Kidney (tissue), 14 donors: ENCODE data around the gene ADCYAP1R1. TPM values are rescaled to one million over a fixed set of nuclear protein-coding genes. Genes with fewer than 3 reads are reported as not detected.
A peak's percentile ranks its signal among the peaks of the same experiment; 100 is the strongest.

Experiments
- DNase-seq, 5 donors: peaks; one replicate each; pipeline ENCODE4 v3.0.0-alpha.2; 2013 to 2020
- FAIRE-seq: peaks from 2 replicates; lab custom pipeline; 2012; peaks lifted over from hg19 to GRCh38; lab: Jason Lieb, UNC
- H3K27ac ChIP-seq, 2 donors: one replicate each; pipeline ENCODE4 v1.7.0; 2013; ENCODE audit warnings: low read depth in 2 of 2, low read length in 2 of 2, inconsistent platforms in 1 of 2
- H3K27me3 ChIP-seq: one replicate; pipeline ENCODE4 v1.7.1; 2013; ENCODE audit warnings: low read length, inconsistent platforms; ENCODE audit not compliant: control insufficient read depth, insufficient read depth
- H3K36me3 ChIP-seq, 3 donors: one replicate each; pipeline versions ENCODE4 v1.7.0 to v1.7.1; 2013; ENCODE audit warnings: low read length in 3 of 3, control low read depth in 1 of 3, inconsistent platforms in 1 of 3; ENCODE audit not compliant: insufficient read depth in 3 of 3, control insufficient read depth in 2 of 3
- H3K4me1 ChIP-seq, 3 donors: one replicate each; pipeline versions ENCODE4 v1.7.0 to v1.7.1; 2013; ENCODE audit warnings: low read length in 3 of 3, inconsistent platforms in 1 of 3, low read depth in 1 of 3; ENCODE audit not compliant: control insufficient read depth in 2 of 3, insufficient read depth in 2 of 3
- H3K4me3 ChIP-seq, 3 donors: one replicate each; pipeline versions ENCODE4 v1.7.0 to v1.8.1; 2013; ENCODE audit warnings: low read length in 3 of 3, control low read depth in 1 of 3, inconsistent platforms in 1 of 3
- H3K9ac ChIP-seq, 3 donors: one replicate each; pipeline versions ENCODE4 v1.7.0 to v1.7.1; 2013; ENCODE audit warnings: low read length in 3 of 3, control low read depth in 1 of 3, inconsistent platforms in 1 of 3
- H3K9me3 ChIP-seq, 3 donors: one replicate each; pipeline versions ENCODE4 v1.7.0 to v1.7.1; 2013; ENCODE audit warnings: low read length in 3 of 3, control low read depth in 1 of 3, inconsistent platforms in 1 of 3; ENCODE audit not compliant: control insufficient read depth in 2 of 3, insufficient read depth in 1 of 3
- intact Hi-C: fragments of 100-400 bp; cut with DNase I; formaldehyde crosslinking; loops from one replicate; pipeline ENCODE4 v1.11.1; 2022
- polyA plus RNA-seq: library from polyadenylated mRNA; stranded (reverse); fragments of 350-450 nt; fragmentation: Illumina TruSeq; extraction: RNeasy Lipid Tissue Mini Kit (QIAGEN cat#74804); gene quantifications from one replicate; pipeline ENCODE4 v1.2.3, GENCODE V29; 2014; ENCODE audit warnings: low read depth, low replicate concordance; ENCODE audit not compliant: insufficient read depth
- total RNA-seq: library from RNA; stranded (reverse); fragmentation: NEBNext Ultra II Directional; extraction: Animal tissue kit (Norgen Biotek cat#: 25700); gene quantifications from one replicate; pipeline ENCODE4 v1.2.1, GENCODE V29; 2021
- TF ChIP-seq, protein P1 (sequence below): IDR thresholded peaks from 3 replicates; pipeline ENCODE4 v1.5.1; 2012; ENCODE audit warnings: mild to moderate bottlenecking, moderate library complexity, borderline replicate concordance; ENCODE audit not compliant: insufficient read depth; ENCODE audit errors: extremely low read depth
- donor health status: control.
- donor health status: control.
- donor health status: control.
- donor health status: control.
- donor health status: control.
- donor health status: DM: yes; HTN: yes; CAD: no.
- donor health status: Normal renal cell carcinoma (clear cell type).

The ADCYAP1R1 gene
- total and polyA plus RNA-seq, 2 donors from 2014 or later, result not detected

GRCh38 chr7:31100871-31101270, 48.8 kb downstream of the ADCYAP1R1 start:
- no peak overlapping the region for H3K4me3 ChIP-seq
- H3K9me3 ChIP-seq, result no peaks in the 10 kb centered on the region
- H3K9ac ChIP-seq, result no peak overlapping the region
- no peaks in the 10 kb centered on the region for H3K36me3 ChIP-seq
- TF ChIP-seq, protein P1, sequence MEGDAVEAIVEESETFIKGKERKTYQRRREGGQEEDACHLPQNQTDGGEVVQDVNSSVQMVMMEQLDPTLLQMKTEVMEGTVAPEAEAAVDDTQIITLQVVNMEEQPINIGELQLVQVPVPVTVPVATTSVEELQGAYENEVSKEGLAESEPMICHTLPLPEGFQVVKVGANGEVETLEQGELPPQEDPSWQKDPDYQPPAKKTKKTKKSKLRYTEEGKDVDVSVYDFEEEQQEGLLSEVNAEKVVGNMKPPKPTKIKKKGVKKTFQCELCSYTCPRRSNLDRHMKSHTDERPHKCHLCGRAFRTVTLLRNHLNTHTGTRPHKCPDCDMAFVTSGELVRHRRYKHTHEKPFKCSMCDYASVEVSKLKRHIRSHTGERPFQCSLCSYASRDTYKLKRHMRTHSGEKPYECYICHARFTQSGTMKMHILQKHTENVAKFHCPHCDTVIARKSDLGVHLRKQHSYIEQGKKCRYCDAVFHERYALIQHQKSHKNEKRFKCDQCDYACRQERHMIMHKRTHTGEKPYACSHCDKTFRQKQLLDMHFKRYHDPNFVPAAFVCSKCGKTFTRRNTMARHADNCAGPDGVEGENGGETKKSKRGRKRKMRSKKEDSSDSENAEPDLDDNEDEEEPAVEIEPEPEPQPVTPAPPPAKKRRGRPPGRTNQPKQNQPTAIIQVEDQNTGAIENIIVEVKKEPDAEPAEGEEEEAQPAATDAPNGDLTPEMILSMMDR, result no peak
- DNase-seq (peak in 1 of 5 donors; percentile 7), FAIRE-seq (no peak)
- intact Hi-C loops, result no loop called here
- no peaks in the 10 kb centered on the region for H3K27me3 ChIP-seq
- no peaks in the 10 kb centered on the region for H3K4me1 ChIP-seq
- no peak overlapping the region for H3K27ac ChIP-seq

DNA sequence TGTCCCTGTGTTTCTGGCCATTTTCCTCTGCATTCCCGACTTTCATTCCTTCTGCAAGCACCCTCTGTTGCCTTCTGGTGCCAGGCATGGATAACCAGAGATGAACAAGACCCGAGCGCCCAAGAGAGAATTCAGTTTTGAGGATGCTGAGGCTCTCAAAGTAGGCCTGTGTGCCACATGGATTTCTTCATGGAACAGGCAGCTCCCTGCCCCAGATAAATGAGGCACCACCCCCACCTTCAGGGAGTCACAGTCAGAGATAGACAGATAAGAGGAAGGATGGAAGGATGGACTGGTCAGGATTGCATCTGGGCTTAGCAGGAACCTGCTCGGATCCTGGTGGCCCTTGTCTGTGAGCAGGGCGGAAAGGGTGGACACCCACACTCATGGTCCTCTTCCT, 49.4 kb downstream of the ADCYAP1R1 start:
- Histone ChIP-seq H3K36me3 (no peaks in the 10 kb centered on the region), H3K9me3 (no peaks in the 10 kb centered on the region)

DNA sequence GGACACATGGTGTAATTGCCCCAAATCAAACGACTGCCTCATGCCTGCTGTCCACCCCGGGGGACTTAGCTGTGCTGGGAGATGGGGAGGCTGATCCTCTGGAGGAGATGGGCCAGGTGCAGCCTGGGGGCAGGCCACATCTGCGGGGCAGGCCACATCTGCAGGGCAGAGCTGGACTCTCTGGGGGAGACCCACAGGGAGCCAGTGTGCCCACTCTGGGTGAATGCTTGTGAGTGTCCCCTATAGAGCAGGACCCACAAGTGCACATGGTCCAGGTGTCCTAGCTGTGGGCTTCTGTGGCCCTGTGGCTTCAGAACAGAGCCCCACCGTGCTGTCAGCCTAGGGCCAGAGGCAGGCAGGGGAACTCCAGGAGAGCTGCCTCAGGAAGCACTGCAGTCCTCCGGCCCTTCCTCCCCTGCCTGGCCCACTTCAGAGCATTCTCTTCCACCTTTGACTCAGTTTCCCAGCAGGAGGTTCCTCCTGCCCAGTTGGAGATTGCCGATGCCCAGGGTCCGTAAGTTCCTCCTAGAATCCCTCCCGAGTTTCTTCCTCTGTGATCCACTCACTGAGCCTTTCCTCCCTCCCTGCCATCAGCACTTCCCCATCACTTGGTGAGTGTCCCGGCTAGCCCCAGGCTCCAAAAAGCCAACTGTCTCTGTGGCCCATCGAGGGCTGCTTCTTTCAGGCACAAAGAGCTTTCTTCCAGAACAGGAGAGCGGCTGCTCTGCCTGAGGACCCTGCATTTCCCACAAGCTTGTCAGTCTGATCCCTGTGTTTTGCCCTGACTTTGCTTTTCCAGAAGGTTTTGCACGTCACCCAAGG, 50.3 kb downstream of the ADCYAP1R1 start:
- Histone ChIP-seq H3K27me3 (no peaks in the 10 kb centered on the region), H3K9ac (no peak overlapping the region), H3K36me3 (no peaks in the 10 kb centered on the region), H3K9me3 (no peaks in the 10 kb centered on the region), H3K4me1 (no peaks in the 10 kb centered on the region), H3K4me3 (no peak overlapping the region), H3K27ac (no peak overlapping the region)
- intact Hi-C loops, result no loop called here
- FAIRE-seq (no peak), DNase-seq (peak in 3 of 5 donors; percentile 8 to 58 (median 16))
- TF ChIP-seq, protein P1, result no peak

More for the DNA sequence above, 49.4 kb downstream of the ADCYAP1R1 start:
- Histone ChIP-seq H3K27me3 (no peaks in the 10 kb centered on the region), H3K9ac (no peak overlapping the region), H3K27ac (no peak overlapping the region), H3K4me3 (no peak overlapping the region), H3K4me1 (no peaks in the 10 kb centered on the region)
- intact Hi-C loops, result no loop called here
- no peak for FAIRE-seq
- TF ChIP-seq, protein P1, result no peak
- no peak for DNase-seq
